HepG2 (cell line): ENCODE data around the gene SELL. TPM values are rescaled to one million over a fixed set of nuclear protein-coding genes. Genes with fewer than 3 reads are reported as not detected.
A peak's percentile ranks its signal among the peaks of the same experiment; 100 is the strongest.

Source experiments
- ATM ChIP-seq: fragments of 450-650 bp; IDR thresholded peaks from 2 replicates; pipeline ENCODE4 v1.7.1; 2017; ENCODE audit warnings: mild to moderate bottlenecking, borderline replicate concordance
- CEBPG ChIP-seq: IDR thresholded peaks from 2 replicates; pipeline ENCODE4 v1.6.1; 2016
- CREM ChIP-seq, 2 experiments: sonication (generic) in 1 of 2; formaldehyde crosslinking in 1 of 2; IDR thresholded peaks; 2 replicates each; pipeline versions ENCODE4 v1.4.0 to v1.6.1; 2016 to 2020; ENCODE audit warnings: antibody characterized with exemption in 1 of 2, mild to moderate bottlenecking in 1 of 2, missing genetic modification reagents in 1 of 2
- EHMT2 ChIP-seq: fragments of 200-600 bp; sonication (generic); IDR thresholded peaks from 2 replicates; pipeline ENCODE4 v1.7.0; 2017; ENCODE audit warnings: antibody characterized with exemption, low read depth, low read length, borderline replicate concordance
- GATAD1 ChIP-seq: IDR thresholded peaks from 2 replicates; pipeline ENCODE4 v1.6.1; 2016; ENCODE audit warnings: missing genetic modification reagents, missing compliant biosample characterization
- JUN ChIP-seq: sonication (generic); formaldehyde crosslinking; IDR thresholded peaks from 2 replicates; pipeline ENCODE4 v1.4.0; 2020; ENCODE audit warnings: mild to moderate bottlenecking, missing genetic modification reagents
- NCOA2 ChIP-seq: sonication (generic); formaldehyde crosslinking; IDR thresholded peaks from 2 replicates; pipeline ENCODE4 v1.8.0; 2022; ENCODE audit warnings: inconsistent platforms
- PAXIP1 ChIP-seq: sonication (generic); formaldehyde crosslinking; conservative IDR thresholded peaks from 2 replicates; pipeline ENCODE4 v1.4.0; 2020; ENCODE audit warnings: mild to moderate bottlenecking, missing genetic modification reagents, moderate library complexity
- SMAD3 ChIP-seq: sonication (generic); formaldehyde crosslinking; IDR thresholded peaks from 2 replicates; pipeline ENCODE4 v1.4.0; 2020; ENCODE audit warnings: missing genetic modification reagents
- SNAPC4 ChIP-seq: sonication (generic); formaldehyde crosslinking; IDR thresholded peaks from 2 replicates; pipeline ENCODE4 v1.4.0; 2020; ENCODE audit warnings: mild to moderate bottlenecking, missing genetic modification reagents
- SRY ChIP-seq: sonication (generic); formaldehyde crosslinking; IDR thresholded peaks from 2 replicates; pipeline ENCODE4 v1.8.0; 2022; ENCODE audit warnings: mild to moderate bottlenecking, missing genetic modification reagents
- XRCC5 ChIP-seq: fragments of 200-400 bp; formaldehyde crosslinking; optimal IDR thresholded peaks from 2 replicates; pipeline ENCODE3; 2017; ENCODE audit warnings: mild to moderate bottlenecking, low read length
- ZEB1 ChIP-seq: IDR thresholded peaks from 2 replicates; pipeline ENCODE4 v1.6.1; 2012; ENCODE audit warnings: mild to moderate bottlenecking, low read depth, inconsistent platforms; ENCODE audit not compliant: insufficient replicate concordance
- ZNF121 ChIP-seq: sonication (generic); formaldehyde crosslinking; IDR thresholded peaks from 2 replicates; pipeline ENCODE4 v1.5.0; 2020; ENCODE audit warnings: mild to moderate bottlenecking, missing genetic modification reagents
- ZNF747 ChIP-seq: sonication (generic); formaldehyde crosslinking; IDR thresholded peaks from 2 replicates; pipeline ENCODE4 v1.8.1; 2023; ENCODE audit warnings: missing genetic modification reagents, mild to moderate bottlenecking, borderline replicate concordance
- polyA plus RNA-seq, 8 experiments: library from polyadenylated mRNA; depleted of rRNA in 3 of 8; stranded (reverse) in 7 of 8; unstranded in 1 of 8; fragments of >200 nt; fragmentation: Illumina TruSeq in 4 of 8; extraction: Trizol in 4 of 8; gene quantifications; 2 replicates each; pipeline versions ENCODE4 v1.2.1 to v1.2.3, GENCODE V29; 2011 to 2016; ENCODE audit warnings: low read depth in 4 of 8, missing spikeins in 1 of 8, mixed read lengths in 1 of 8; ENCODE audit not compliant: insufficient read depth in 1 of 8
- total RNA-seq, 5 experiments: library from RNA; depleted of rRNA; stranded (reverse); fragments of >200 nt; fragmentation: Illumina TruSeq; extraction: Trizol; gene quantifications; 2 replicates each; pipeline ENCODE4 v1.2.3, GENCODE V29; 2016; ENCODE audit warnings: low read depth in 1 of 5
- TF ChIP-seq, protein P1 (sequence below): sonication (generic); IDR thresholded peaks from 2 replicates; pipeline ENCODE4 v1.6.1; 2016; ENCODE audit warnings: low read depth, borderline replicate concordance
- TF ChIP-seq, protein P2 (sequence below): sonication (generic); formaldehyde crosslinking; IDR thresholded peaks from 2 replicates; pipeline ENCODE4 v1.4.0; 2020; ENCODE audit warnings: mild to moderate bottlenecking, missing genetic modification reagents
- TF ChIP-seq, protein P3 (sequence below): sonication (generic); formaldehyde crosslinking; IDR thresholded peaks from 2 replicates; pipeline ENCODE4 v1.8.0; 2022; ENCODE audit warnings: missing genetic modification reagents, mild to moderate bottlenecking, borderline replicate concordance

Gene SELL
- total and polyA plus RNA-seq, 2 of the 13 experiments (the other 11 are each of a cell fraction or from before 2014, with no cell fraction given): 0.13 to 0.18 TPM

- TF ChIP-seq GATAD1 (CRISPR knock-in tag) (0 out of 2 replicates have a peak, but pooled peaks have one; percentile 13), NCOA2 (CRISPR knock-in tag) (peak; percentile 96), EHMT2 (peak; percentile 89; the same call in 1 of the 2 replicates), XRCC5 (peak; percentile 16), ZEB1 (peak; percentile 95), SRY (no peak), SMAD3 (CRISPR knock-in tag) (no peak), ATM (no peak), CREM (IDR thresholded peaks at IDR 0.05) (peak; percentile 86), CREM (CRISPR knock-in tag; IDR thresholded peaks at IDR 0.05) (no peak), ZNF121 (CRISPR knock-in tag) (no peak), PAXIP1 (CRISPR knock-in tag) (peak; percentile 61), JUN (CRISPR knock-in tag) (0 out of 2 replicates have a peak, but pooled peaks have one; percentile 27), ZNF747 (peak; percentile 37; the same call in 1 of the 2 replicates), CEBPG (CRISPR knock-in tag) (peak; percentile 91), SNAPC4 (no peak)
- TF ChIP-seq, protein P1, sequence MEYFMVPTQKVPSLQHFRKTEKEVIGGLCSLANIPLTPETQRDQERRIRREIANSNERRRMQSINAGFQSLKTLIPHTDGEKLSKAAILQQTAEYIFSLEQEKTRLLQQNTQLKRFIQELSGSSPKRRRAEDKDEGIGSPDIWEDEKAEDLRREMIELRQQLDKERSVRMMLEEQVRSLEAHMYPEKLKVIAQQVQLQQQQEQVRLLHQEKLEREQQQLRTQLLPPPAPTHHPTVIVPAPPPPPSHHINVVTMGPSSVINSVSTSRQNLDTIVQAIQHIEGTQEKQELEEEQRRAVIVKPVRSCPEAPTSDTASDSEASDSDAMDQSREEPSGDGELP: peak; percentile 72; the same call in 1 of the 2 replicates
- TF ChIP-seq, protein P2, sequence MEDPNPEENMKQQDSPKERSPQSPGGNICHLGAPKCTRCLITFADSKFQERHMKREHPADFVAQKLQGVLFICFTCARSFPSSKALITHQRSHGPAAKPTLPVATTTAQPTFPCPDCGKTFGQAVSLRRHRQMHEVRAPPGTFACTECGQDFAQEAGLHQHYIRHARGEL (CRISPR knock-in tag): no peak
- TF ChIP-seq, protein P3, sequence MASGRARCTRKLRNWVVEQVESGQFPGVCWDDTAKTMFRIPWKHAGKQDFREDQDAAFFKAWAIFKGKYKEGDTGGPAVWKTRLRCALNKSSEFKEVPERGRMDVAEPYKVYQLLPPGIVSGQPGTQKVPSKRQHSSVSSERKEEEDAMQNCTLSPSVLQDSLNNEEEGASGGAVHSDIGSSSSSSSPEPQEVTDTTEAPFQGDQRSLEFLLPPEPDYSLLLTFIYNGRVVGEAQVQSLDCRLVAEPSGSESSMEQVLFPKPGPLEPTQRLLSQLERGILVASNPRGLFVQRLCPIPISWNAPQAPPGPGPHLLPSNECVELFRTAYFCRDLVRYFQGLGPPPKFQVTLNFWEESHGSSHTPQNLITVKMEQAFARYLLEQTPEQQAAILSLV (CRISPR knock-in tag): no peak
These were observed 33.8 kb upstream of the SELL start (continued) for GRCh38 chr1:169745015-169745861.
